22Rv1 (cell line): ENCODE data around the gene LYPD1.

Experiments
- CTCF ChIP-seq: fragments of 450-650 bp; IDR thresholded peaks from 2 replicates; pipeline ENCODE4 v1.5.1; 2017; ENCODE audit warnings: mild to moderate bottlenecking
- ZFX ChIP-seq: fragments of 450-650 bp; IDR thresholded peaks from 2 replicates; pipeline ENCODE4 v1.6.1; 2017; ENCODE audit warnings: antibody characterized with exemption, borderline replicate concordance

- TF ChIP-seq CTCF (no peak), ZFX (no peak)
Measured at GRCh38 chr2:132638313-132639040, 31.5 kb downstream of the LYPD1 start.
